ENCODE measurements around the gene GLRA3. TPM values are rescaled to one million over a fixed set of nuclear protein-coding genes. Genes with fewer than 3 reads are reported as not detected.

The GLRA3 gene
- total and polyA plus RNA-seq, 10 of the 15 experiments (the other 5 are each of a cell fraction or from before 2014, with no cell fraction given): not detected

DNA sequence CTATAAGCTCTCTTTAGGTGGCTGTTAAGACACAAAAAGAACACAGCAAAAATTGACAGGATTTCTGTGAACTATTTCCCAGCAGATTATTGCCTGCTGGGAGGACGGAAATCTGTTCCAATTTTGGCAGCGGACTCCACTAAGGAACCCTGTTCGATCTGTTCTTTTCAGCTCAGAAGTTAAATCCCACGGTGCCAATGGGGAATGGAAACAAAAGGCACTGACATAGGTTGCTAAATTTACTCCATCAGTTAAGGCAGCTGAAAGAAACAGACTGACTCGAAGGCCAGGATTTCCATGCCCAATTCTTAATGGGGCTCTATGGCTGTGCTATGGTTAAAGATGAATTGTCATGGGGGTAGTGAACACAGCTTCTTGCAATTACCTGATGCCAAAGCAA is 180.2 kb downstream of the GLRA3 start:
- 34% methylated on average over 5 of the region's 5 CpGs for WGBS (ENCODE audit: insufficient coverage, insufficient replicate concordance, low lambda C conversion rate, missing lambda C conversion rate)
- Histone ChIP-seq H3K4me2 (ENCODE audit: control insufficient read depth, insufficient read depth) (no peak overlapping the region), H4K20me1 (ENCODE audit: control insufficient read depth, insufficient read depth) (no peaks in the 10 kb centered on the region), H3K27me3 (replicated peaks in 1 of 2; ENCODE audit: control insufficient read depth in 2 of 2, insufficient read depth in 2 of 2, low read length in 1 of 2) (no peaks in the 10 kb centered on the region), H3K4me3 (no peak overlapping the region), H3K36me3 (ENCODE audit: control insufficient read depth in 2 of 2, insufficient read depth in 2 of 2, low read length in 1 of 2) (no peaks in the 10 kb centered on the region), H2AFZ (ENCODE audit: control insufficient read depth, low read depth, low read length) (no peak overlapping the region), H3K9ac (ENCODE audit: control insufficient read depth, insufficient read depth, low read length) (no peak overlapping the region), H3K9me3 (replicated peaks; ENCODE audit: control insufficient read depth, insufficient read depth, low read length) (no peaks in the 10 kb centered on the region), H3K79me2 (ENCODE audit: control insufficient read depth, insufficient read depth, low read length) (no peaks in the 10 kb centered on the region), H3K4me1 (ENCODE audit: control insufficient read depth, insufficient read depth, low read length) (no peaks in the 10 kb centered on the region), H3K27ac (ENCODE audit: control insufficient read depth, insufficient read depth) (no peak overlapping the region)
- DNase-seq (ENCODE audit: low read depth, low spot score) (no peak), ATAC-seq (no peak), FAIRE-seq (no peak)
- TF ChIP-seq ZNF384 (IDR thresholded peaks at IDR 0.05; ENCODE audit: borderline replicate concordance, low read depth, low read length) (no peak), RBBP5 (conservative IDR thresholded peaks at IDR 0.05) (no peak), ATF3 (IDR thresholded peaks at IDR 0.05; ENCODE audit: borderline replicate concordance, extremely low read depth, low read depth, low read length) (no peak), CHD2 (IDR thresholded peaks at IDR 0.05; ENCODE audit: borderline replicate concordance, low read depth, low read length) (no peak), IKZF2 (IDR thresholded peaks at IDR 0.05) (no peak), JUND (IDR thresholded peaks at IDR 0.05; ENCODE audit: low read depth, low read length) (no peak), ZNF217 (IDR thresholded peaks at IDR 0.05) (no peak)
- in situ Hi-C loops (cut with MboI) (no loop called here), intact Hi-C loops (cut with micrococcal nuclease; ENCODE audit: unreplicated experiment) (no loop called here)
- POLR2A ChIA-PET: no interaction called here
- no TSS peak for BruUV-seq (replicated peaks)
- CTCF ChIA-PET: interaction anchor here (1.2 kb wide), 1 partner anchor 27 kb away, joined by 3 read pairs; no protein-coding TSS in a partner anchor
- SMC1A ChIA-PET (ENCODE audit: uncharacterized antibody, unreplicated experiment): interaction anchor here (1.4 kb wide), 1 partner anchor 16 kb away, joined by 4 read pairs; no protein-coding TSS in a partner anchor
- RAD21 ChIA-PET (ENCODE audit: unreplicated experiment): no interaction called here

DNA sequence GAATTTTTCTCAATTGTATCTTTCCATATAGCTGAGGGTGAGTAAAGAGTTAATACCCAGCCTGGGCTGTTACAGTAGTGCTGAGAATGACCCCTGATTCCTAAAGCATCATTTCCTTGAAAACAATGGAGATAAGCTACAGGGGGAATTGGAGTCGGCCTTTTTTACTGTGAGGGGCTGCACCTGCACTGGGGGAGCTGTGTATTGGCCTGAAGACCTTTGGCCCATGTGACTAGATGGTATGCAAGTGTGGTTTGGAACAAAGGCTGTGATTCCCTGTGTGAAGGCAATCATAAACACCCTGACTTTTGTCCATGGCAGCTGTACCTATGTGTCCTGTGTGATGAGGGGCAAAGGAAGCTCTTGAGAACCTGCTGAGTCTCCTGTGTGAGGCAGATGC is 182.7 kb downstream of the GLRA3 start:
- no peak for DNase-seq (ENCODE audit: low read depth, low spot score)
- Histone ChIP-seq H3K27me3 (replicated peaks in 1 of 2; ENCODE audit: control insufficient read depth in 2 of 2, insufficient read depth in 2 of 2, low read length in 1 of 2) (no peaks in the 10 kb centered on the region), H3K4me1 (ENCODE audit: control insufficient read depth, insufficient read depth, low read length) (no peaks in the 10 kb centered on the region), H4K20me1 (ENCODE audit: control insufficient read depth, insufficient read depth) (no peaks in the 10 kb centered on the region), H3K9ac (ENCODE audit: control insufficient read depth, insufficient read depth, low read length) (no peak overlapping the region), H3K4me3 (no peak overlapping the region), H2AFZ (ENCODE audit: control insufficient read depth, low read depth, low read length) (no peak overlapping the region), H3K36me3 (ENCODE audit: control insufficient read depth in 2 of 2, insufficient read depth in 2 of 2, low read length in 1 of 2) (no peaks in the 10 kb centered on the region), H3K4me2 (ENCODE audit: control insufficient read depth, insufficient read depth) (no peak overlapping the region), H3K9me3 (replicated peaks; ENCODE audit: control insufficient read depth, insufficient read depth, low read length) (no peaks in the 10 kb centered on the region), H3K27ac (ENCODE audit: control insufficient read depth, insufficient read depth) (no peak overlapping the region), H3K79me2 (ENCODE audit: control insufficient read depth, insufficient read depth, low read length) (no peaks in the 10 kb centered on the region)
- RAD21 ChIA-PET (ENCODE audit: unreplicated experiment): no interaction called here
- no TSS peak for BruUV-seq (replicated peaks)
- no peak for FAIRE-seq
- no peak for ATAC-seq
- CTCF ChIA-PET: no interaction called here
- 0% methylated on average over 1 of the region's 1 CpG for WGBS (ENCODE audit: insufficient coverage, insufficient replicate concordance, low lambda C conversion rate, missing lambda C conversion rate)
- intact Hi-C loops (cut with micrococcal nuclease; ENCODE audit: unreplicated experiment) (no loop called here), in situ Hi-C loops (cut with MboI) (no loop called here)
- POLR2A ChIA-PET: no interaction called here
- SMC1A ChIA-PET (ENCODE audit: uncharacterized antibody, unreplicated experiment): interaction anchor here (0.8 kb wide), 1 partner anchor 14 kb away, joined by 3 read pairs; no protein-coding TSS in a partner anchor
- TF ChIP-seq NKRF (conservative IDR thresholded peaks at IDR 0.05) (no peak), ETV6 (conservative IDR thresholded peaks at IDR 0.05 in 1 of 2, IDR thresholded peaks at IDR 0.05 in 1 of 2; ENCODE audit: borderline replicate concordance in 1 of 2, low read depth in 1 of 2) (no peak), ATF2 (IDR thresholded peaks at IDR 0.05; ENCODE audit: low read length) (no peak), MYB (IDR thresholded peaks at IDR 0.05; ENCODE audit: borderline replicate concordance, low read depth, low read length) (no peak), CREB1 (IDR thresholded peaks at IDR 0.05; ENCODE audit: low read depth) (no peak)
- TF ChIP-seq, protein P1, sequence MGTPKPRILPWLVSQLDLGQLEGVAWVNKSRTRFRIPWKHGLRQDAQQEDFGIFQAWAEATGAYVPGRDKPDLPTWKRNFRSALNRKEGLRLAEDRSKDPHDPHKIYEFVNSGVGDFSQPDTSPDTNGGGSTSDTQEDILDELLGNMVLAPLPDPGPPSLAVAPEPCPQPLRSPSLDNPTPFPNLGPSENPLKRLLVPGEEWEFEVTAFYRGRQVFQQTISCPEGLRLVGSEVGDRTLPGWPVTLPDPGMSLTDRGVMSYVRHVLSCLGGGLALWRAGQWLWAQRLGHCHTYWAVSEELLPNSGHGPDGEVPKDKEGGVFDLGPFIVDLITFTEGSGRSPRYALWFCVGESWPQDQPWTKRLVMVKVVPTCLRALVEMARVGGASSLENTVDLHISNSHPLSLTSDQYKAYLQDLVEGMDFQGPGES (IDR thresholded peaks at IDR 0.05): no peak
